HG03442 (cell line): ENCODE measurements around the gene GARIN1A.
"Not testable (repeated sequence)": the region's sequence is repeated elsewhere in the genome, so short reads cannot be mapped to it uniquely, and the experiment has no call there.

Source experiments
- ATAC-seq: cut with Tn5 transposase; IDR thresholded peaks from one replicate; pipeline ENCODE4 v1.9.1; 2021; ENCODE audit warnings: mild to moderate bottlenecking, moderate library complexity; ENCODE audit not compliant: unreplicated experiment

Gene GARIN1A

GRCh38 chr7:128683270-128683669, 11.2 kb downstream of the GARIN1A start:
- ATAC-seq = not testable (repeated sequence)

GRCh38 chr7:128683738-128684137, 11.6 kb downstream of the GARIN1A start:
- ATAC-seq = not testable (repeated sequence)

- ATAC-seq = no peak
Measured at GRCh38 chr7:128687131-128687530, 15.0 kb downstream of the GARIN1A start.

- no peak for ATAC-seq
Measured at GRCh38 chr7:128688492-128688891, 16.4 kb downstream of the GARIN1A start.

GRCh38 chr7:128689161-128689935, 17.3 kb downstream of the GARIN1A start:
- ATAC-seq = not testable (repeated sequence)

GRCh38 chr7:128691227-128691626, 19.1 kb downstream of the GARIN1A start:
- no peak for ATAC-seq

- no peak for ATAC-seq
Measured at GRCh38 chr7:128692623-128693270, 20.7 kb downstream of the GARIN1A start.

- ATAC-seq = no peak
Measured at GRCh38 chr7:128693373-128694015, 21.4 kb downstream of the GARIN1A start.

GRCh38 chr7:128694738-128695137, 22.6 kb downstream of the GARIN1A start:
- ATAC-seq = no peak

- ATAC-seq = no peak
Measured at GRCh38 chr7:128697302-128697905, 25.3 kb downstream of the GARIN1A start.

- ATAC-seq = no peak
Measured at GRCh38 chr7:128699196-128699712, 27.2 kb downstream of the GARIN1A start.

GRCh38 chr7:128699895-128700294, 27.8 kb downstream of the GARIN1A start:
- ATAC-seq = no peak

GRCh38 chr7:128701062-128701785, 29.1 kb downstream of the GARIN1A start:
- ATAC-seq = no peak

- ATAC-seq = no peak
Measured at GRCh38 chr7:128703609-128704241, 31.6 kb downstream of the GARIN1A start.

GRCh38 chr7:128705891-128706333, 33.8 kb downstream of the GARIN1A start:
- ATAC-seq = no peak

- no peak for ATAC-seq
Measured at GRCh38 chr7:128707752-128708151, 35.7 kb downstream of the GARIN1A start.

- ATAC-seq = no peak
Measured at GRCh38 chr7:128708235-128708634, 36.1 kb downstream of the GARIN1A start.

- ATAC-seq = no peak
Measured at GRCh38 chr7:128708824-128709223, 36.7 kb downstream of the GARIN1A start.

- no peak for ATAC-seq
Measured at GRCh38 chr7:128710481-128710880, 38.4 kb downstream of the GARIN1A start.

- ATAC-seq = no peak
Measured at GRCh38 chr7:128713794-128714193, 41.7 kb downstream of the GARIN1A start.
